ENCODE measurements around the gene TMEM17.

DNA sequence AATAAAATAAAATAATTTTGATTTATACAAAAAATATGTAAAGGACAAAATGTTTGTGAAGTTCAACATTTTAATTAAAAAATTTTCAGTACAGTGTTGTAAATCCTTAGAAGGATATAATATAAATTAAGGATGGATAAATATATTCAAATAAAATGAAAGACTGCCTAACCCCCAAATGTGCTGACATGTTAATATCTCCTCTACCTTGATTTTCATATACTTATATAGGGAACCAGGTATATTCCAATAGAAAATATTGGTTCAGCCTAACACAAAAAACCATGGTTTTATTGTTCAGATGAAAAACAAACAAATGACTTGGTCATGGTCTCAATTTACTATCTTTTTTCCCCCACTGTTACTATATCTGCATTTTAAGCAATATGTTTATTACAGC is 7.3 kb downstream of the TMEM17 start:
- TF ChIP-seq CTCF (IDR thresholded peaks at IDR 0.05; ENCODE audit: borderline replicate concordance, extremely low read depth, low read length, poor library complexity, severe bottlenecking) = no peak
- TF ChIP-seq EZH2 (IDR thresholded peaks at IDR 0.05; ENCODE audit: borderline replicate concordance, low read depth, low read length, severe bottlenecking) = no peak
